C1 segment of cervical spinal cord (tissue), 14 donors: ENCODE results near the gene EFNA3.
"Not testable (repeated sequence)": the region's sequence is repeated elsewhere in the genome, so short reads cannot be mapped to it uniquely, and the experiment has no call there.

ENCODE experiments used
- DNase-seq, 14 donors: peaks; one replicate each; lab custom pipeline; 2025; lab: John Stamatoyannopoulos, UW

EFNA3 gene

GRCh38 chr1:155108296-155108695 lies 29.7 kb downstream of the EFNA3 start:
- no peak for DNase-seq

GRCh38 chr1:155110381-155110780 lies 31.7 kb downstream of the EFNA3 start:
- DNase-seq: no peak

DNA sequence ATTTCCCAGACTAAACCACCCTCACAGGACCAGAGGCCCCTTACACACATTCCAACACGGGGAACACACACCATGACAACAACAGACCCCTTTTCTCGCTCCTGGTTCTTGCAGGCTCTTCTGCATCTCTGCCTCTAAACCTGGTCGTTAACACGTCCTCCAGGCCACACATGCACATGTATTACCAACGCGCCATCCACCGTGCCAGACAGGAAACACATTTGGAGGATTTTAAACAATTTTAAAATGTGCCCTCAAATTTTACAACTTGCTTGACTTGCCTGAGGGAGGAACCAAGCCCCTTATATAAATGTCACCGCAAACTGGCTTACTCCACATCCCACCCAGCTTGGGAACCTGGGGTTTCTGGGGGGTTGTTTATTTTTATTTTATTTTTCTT lies 32.2 kb downstream of the EFNA3 start:
- no peak for DNase-seq

GRCh38 chr1:155113450-155113980 lies 34.9 kb downstream of the EFNA3 start:
- DNase-seq: no peak

GRCh38 chr1:155116113-155116764 lies 37.6 kb downstream of the EFNA3 start:
- no peak for DNase-seq

GRCh38 chr1:155117610-155118009 lies 39.0 kb downstream of the EFNA3 start:
- no peak for DNase-seq

- DNase-seq: not testable (repeated sequence)
Observed at GRCh38 chr1:155118090-155118489, 39.5 kb downstream of the EFNA3 start.

DNA sequence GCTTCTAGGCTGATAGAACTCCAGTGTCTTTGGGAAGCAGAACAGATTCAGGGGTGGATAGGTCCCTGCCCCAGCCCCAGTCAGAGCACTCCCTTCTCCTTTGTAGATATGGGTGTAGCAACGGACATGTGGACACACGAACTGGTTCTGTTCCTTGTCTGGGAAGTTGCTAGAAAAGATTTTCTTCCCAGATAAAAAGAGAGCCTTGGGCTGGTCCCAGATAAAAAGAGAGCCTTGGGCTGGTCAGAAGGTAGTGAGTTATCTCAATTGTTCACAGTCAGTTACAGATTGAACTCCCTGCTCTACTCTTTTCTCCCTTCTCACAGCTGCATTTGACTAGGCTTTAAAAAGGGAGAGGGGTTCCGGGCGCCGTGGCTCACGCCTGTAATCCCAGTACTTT lies 41.6 kb downstream of the EFNA3 start:
- DNase-seq: no peak

DNA sequence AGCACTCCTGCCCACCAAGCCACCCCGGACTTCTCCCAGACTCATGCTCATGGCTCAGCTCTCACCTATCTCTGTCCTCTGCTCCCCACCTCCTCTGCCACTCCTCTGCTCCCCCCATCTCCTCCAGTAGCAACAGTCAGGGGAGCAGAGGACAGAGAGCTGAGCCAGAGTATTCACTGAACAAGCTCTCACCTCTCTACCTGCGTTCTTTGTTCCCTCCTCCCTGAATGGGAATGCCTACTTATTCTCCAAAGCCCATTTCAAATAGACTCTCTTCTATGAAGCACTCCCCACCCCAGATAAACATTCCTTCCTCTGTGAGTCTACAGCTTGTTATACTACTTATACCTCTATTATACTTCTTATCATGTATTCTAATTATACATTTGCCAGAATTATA lies 42.6 kb downstream of the EFNA3 start:
- no peak for DNase-seq

- no peak for DNase-seq
Observed at GRCh38 chr1:155122308-155122707, 43.7 kb downstream of the EFNA3 start.

DNA sequence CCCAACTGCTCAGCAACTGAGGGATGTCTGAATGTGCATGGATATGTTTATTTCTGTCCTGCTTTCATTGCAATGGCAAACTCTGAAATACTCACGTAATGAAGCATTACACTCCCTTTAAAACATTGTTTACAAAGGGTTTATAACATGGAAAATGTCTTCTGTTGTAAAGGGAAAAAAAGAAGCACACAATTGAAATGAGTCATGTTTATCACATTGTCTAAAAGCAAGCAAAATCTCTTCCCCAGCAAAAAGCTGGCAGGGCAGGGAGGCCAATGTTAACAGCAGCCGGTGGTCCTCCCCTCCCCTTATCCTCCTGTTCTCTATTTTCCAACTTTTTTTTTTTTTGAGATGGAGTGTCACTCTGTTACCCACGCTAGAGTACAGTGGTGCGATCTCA lies 45.2 kb downstream of the EFNA3 start:
- no peak for DNase-seq

DNA sequence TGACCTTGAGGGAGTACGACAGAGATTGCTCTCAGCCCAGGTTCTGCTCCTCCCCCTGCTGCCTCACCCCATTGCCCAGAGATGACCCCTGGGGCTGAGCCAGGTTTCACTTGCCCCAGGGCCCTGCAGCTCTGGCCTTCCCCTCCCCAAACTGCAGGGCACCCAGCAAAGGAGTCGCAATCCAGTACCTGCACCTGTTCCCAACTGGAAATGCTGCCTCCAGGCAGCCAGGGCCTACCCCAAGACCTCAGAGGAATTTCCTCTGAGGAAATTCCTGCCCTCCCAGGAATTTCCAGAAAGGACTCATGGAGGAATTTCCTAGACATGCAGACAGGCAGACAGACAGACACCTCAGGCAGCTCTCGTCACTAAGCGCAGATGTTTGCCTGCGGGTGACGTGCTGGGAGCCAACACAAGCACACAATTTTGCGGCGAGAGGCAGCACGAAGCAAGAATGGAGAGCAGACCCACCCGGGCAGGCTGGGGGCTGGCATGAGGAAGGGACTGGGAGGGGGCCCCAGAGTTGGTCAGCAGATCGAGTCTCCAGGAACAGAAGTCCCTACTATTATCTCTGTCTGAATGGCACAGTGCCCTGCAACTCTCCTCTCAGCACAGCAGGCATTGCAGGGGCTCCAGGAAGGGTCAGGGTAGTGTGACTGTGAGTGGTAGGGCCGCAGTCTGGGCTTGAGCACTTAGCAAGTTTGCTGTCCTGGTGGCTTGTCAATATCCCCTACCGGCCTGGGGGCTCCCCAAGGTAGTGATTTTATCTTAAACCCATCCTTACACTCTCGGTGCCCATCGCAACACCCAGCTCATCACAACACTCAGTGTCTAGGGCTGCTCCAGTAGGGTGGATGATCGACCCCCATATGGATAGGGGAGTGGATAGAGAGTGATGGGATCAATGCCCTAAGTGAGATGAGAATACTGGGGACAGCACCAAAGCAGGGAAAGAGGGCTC lies 46.1 kb downstream of the EFNA3 start:
- DNase-seq: no peak

- peak in 1 of 14 donors; percentile 38 for DNase-seq
Observed at GRCh38 chr1:155125511-155125945, 46.9 kb downstream of the EFNA3 start.

GRCh38 chr1:155125946-155126555 lies 47.4 kb downstream of the EFNA3 start:
- DNase-seq: peak in 12 of 14 donors; percentile 42 to 87 (median 68)

GRCh38 chr1:155126556-155127104 lies 48.0 kb downstream of the EFNA3 start:
- peak in 6 of 14 donors; percentile 44 to 80 (median 76) for DNase-seq

DNA sequence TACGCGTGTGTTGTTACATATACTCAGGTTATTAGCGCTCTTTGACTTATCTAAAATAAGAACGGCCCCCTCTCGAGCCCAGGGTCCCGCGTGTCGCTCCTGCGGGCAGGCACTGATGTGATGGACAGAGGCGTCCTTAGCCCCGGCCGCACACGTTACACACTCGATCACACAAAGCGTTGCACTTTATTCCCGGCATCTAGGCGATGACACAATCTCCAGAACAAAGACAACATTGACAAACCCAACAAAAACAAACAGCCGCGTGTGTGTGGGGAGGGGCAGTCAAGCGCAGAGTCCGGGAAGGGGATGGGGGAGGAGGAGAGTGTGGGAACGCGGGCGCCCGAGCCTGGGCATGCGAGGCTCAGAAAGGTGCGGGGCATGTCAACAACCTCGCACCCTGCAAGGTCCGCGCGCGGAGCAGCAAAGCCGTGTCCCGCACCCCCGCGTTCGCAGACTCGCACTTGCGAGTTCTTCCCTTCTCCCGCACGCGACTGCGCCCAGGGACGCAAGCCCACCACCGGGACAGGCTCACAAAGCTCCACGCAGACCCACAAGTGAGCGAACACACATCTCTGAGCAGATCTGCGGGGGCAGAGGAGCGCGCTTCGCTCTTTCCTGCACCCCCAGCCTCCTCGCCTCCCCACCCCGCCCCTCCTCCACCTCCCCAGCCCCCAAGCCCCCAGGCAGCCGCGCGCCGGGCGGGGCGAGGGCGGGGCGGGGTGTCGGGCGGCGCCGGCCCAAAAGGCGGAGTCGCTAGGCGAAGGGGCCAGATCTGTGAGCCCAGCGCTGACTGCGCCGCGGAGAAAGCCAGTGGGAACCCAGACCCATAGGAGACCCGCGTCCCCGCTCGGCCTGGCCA lies 48.7 kb downstream of the EFNA3 start, which contains the start of gene EFNA1:
EFNA1 (plus strand) TSS at position 772 of the 862 bp plus-strand sequence. CDS start 102 bp downstream, outside the sequence.
- DNase-seq: peak in 12 of 14 donors; percentile 74 to 96 (median 86)

DNA sequence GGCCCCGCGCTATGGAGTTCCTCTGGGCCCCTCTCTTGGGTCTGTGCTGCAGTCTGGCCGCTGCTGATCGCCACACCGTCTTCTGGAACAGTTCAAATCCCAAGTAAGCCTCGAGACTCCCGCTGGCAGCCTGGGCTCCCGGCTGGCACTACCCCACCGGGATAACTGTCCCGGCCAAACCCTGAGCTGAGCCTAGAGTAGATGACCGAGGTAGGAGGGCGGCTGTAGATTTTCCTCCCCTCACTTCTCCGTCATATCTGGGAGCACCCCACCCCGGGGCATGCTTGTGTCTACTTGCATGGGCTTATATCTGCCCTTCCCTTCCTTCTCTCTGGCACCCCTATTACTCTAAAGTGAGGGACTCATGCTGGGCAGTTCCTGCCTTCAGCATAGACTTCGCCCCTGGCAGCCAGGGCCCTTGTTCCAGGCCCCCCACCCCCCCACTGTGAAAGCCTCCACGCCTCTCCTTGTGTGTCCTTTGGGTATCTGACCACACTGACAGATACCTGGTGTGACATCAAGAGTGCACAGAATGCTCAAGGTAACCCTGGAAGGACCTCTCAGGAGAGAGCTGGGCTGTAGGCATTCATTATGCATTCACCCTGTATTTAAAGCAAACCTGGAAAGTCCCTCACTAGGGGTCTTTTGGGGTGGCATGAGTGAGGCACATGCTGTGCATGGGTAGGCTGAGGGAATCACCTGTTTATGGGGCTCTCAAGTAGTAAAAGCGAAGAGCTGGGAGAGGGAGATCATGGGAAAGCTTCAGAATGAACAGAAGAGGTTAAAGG lies 49.5 kb downstream of the EFNA3 start:
- peak in 3 of 14 donors; percentile 50 to 62 (median 52) for DNase-seq

- DNase-seq: peak in 11 of 14 donors; percentile 23 to 63 (median 35)
Observed at GRCh38 chr1:155128755-155129473, 50.3 kb downstream of the EFNA3 start.
